Measurements from ENCODE around the gene ARCN1. TPM values are rescaled to one million over a fixed set of nuclear protein-coding genes. Genes with fewer than 3 reads are reported as not detected.

Gene ARCN1
- total RNA-seq, 2 donors from 2014 or later = 116 to 125 TPM

DNA sequence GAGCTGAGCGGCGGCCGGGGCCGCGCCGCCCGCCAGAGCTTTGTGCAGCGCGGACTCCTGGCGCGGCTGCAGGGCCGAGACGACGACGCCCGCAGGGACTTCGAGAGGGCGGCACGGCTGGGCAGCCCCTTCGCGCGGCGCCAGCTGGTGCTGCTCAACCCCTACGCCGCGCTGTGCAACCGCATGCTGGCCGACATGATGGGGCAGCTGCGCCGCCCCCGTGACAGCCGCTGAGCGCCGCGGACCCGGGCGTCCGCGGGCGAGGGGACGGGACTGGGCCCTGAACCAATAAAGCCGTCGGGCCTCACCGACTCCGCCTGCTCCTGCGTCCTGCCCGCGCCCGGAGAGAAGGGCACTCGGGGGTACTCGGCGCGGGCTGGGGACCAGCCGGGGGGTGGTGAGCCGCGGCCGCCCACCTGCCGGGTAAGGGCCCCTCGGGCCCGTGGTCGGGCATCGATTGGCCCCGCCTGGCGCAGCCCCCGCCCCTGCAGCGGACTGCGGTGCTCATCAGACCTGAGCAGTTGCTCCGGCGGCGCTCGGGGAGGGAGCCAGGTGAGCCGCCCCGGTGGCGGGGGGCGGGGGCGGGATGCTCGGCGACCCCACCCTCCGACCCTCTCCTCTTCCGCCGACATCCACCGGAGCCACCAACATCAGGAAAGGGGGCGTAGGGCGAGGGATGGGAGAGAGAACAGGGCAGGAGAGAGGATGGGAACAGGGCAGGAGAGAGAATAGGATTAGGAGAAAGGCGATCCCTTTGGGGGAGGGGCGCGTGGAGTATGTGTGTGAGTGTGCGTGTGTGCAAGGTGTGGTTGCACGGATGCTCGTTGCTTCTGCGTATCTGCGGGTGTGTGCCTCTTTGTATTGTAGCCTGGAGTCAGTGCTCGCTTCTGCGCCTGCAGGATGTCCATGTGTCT lies 41.3 kb upstream of the ARCN1 start, which contains the start of gene TMEM25:
Gene TMEM25, plus strand, starts transcription at position 510 of the 914 bp plus-strand sequence. CDS start 610 bp downstream, outside the sequence.
- H3K4me1 ChIP-seq (ENCODE audit: control insufficient read depth in 1 of 2, low read depth in 2 of 2) = peaks cover 8 to 21% of the 10 kb centered on the region in 2 donors
- no peaks in the 10 kb centered on the region for H3K9me3 ChIP-seq
- no peaks in the 10 kb centered on the region for H3K36me3 ChIP-seq
- H3K27ac ChIP-seq = peak within 1 kb of the TSS; percentile 65 to 74
- H3K27me3 ChIP-seq (replicated peaks; ENCODE audit: insufficient read depth) = no peaks in the 10 kb centered on the region
- peak within 1 kb of the TSS; percentile 83 for H3K4me3 ChIP-seq
- ATAC-seq (ENCODE audit: insufficient number of reproducible peaks, low FRiP score, low read depth) = no peak
- no peak for DNase-seq (ENCODE audit: low spot score)
- TF ChIP-seq, protein P1, sequence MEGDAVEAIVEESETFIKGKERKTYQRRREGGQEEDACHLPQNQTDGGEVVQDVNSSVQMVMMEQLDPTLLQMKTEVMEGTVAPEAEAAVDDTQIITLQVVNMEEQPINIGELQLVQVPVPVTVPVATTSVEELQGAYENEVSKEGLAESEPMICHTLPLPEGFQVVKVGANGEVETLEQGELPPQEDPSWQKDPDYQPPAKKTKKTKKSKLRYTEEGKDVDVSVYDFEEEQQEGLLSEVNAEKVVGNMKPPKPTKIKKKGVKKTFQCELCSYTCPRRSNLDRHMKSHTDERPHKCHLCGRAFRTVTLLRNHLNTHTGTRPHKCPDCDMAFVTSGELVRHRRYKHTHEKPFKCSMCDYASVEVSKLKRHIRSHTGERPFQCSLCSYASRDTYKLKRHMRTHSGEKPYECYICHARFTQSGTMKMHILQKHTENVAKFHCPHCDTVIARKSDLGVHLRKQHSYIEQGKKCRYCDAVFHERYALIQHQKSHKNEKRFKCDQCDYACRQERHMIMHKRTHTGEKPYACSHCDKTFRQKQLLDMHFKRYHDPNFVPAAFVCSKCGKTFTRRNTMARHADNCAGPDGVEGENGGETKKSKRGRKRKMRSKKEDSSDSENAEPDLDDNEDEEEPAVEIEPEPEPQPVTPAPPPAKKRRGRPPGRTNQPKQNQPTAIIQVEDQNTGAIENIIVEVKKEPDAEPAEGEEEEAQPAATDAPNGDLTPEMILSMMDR (IDR thresholded peaks at IDR 0.05) = no peak

DNA sequence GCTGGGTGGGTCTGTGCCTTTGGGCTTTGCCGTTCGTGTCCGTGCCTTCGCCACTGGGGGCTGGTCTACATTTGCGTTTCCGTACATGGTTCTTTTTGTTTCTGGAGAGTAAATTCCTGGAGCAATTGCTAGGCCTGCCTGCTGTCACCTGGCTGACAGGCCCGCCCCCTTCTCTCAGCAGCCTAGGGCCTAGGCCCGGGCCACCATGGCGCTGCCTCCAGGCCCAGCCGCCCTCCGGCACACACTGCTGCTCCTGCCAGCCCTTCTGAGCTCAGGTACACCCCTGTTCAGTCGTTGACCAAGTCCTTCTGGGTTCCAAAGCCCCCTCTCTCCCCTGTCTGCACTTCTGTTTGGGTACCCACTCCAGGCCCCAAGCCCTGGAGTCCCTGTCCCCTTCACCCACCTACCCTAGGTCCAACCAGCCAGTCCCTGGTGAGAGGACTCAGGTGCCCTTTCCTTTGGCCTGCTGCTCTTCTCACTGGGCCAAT lies 40.6 kb upstream of the ARCN1 start:
- peak overlapping the region; percentile 83 for H3K4me3 ChIP-seq
- no peaks in the 10 kb centered on the region for H3K27me3 ChIP-seq (replicated peaks; ENCODE audit: insufficient read depth)
- H3K4me1 ChIP-seq (ENCODE audit: control insufficient read depth in 1 of 2, low read depth in 2 of 2) = peaks cover 8 to 21% of the 10 kb centered on the region in 2 donors
- peak overlapping the region; percentile 65 to 74 for H3K27ac ChIP-seq
- ATAC-seq (ENCODE audit: insufficient number of reproducible peaks, low FRiP score, low read depth) (no peak), DNase-seq (ENCODE audit: low spot score) (no peak)
- TF ChIP-seq, protein P1 (IDR thresholded peaks at IDR 0.05) = no peak
- no peaks in the 10 kb centered on the region for H3K36me3 ChIP-seq
- no peaks in the 10 kb centered on the region for H3K9me3 ChIP-seq

DNA sequence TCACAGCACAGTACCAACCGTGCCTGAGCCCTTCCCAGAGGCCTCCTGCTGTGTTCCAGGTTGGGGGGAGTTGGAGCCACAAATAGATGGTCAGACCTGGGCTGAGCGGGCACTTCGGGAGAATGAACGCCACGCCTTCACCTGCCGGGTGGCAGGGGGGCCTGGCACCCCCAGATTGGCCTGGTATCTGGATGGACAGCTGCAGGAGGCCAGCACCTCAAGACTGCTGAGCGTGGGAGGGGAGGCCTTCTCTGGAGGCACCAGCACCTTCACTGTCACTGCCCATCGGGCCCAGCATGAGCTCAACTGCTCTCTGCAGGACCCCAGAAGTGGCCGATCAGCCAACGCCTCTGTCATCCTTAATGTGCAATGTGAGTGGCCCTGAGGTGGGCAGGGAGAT lies 40.1 kb upstream of the ARCN1 start:
- no peak for DNase-seq (ENCODE audit: low spot score)
- TF ChIP-seq, protein P1 (IDR thresholded peaks at IDR 0.05) = no peak
- peak overlapping the region; percentile 65 to 74 for H3K27ac ChIP-seq
- H3K9me3 ChIP-seq = no peaks in the 10 kb centered on the region
- no peaks in the 10 kb centered on the region for H3K36me3 ChIP-seq
- no peak for ATAC-seq (ENCODE audit: insufficient number of reproducible peaks, low FRiP score, low read depth)
- no peaks in the 10 kb centered on the region for H3K27me3 ChIP-seq (replicated peaks; ENCODE audit: insufficient read depth)
- H3K4me3 ChIP-seq = peak overlapping the region; percentile 83
- peaks cover 8 to 21% of the 10 kb centered on the region in 2 donors for H3K4me1 ChIP-seq (ENCODE audit: control insufficient read depth in 1 of 2, low read depth in 2 of 2)

DNA sequence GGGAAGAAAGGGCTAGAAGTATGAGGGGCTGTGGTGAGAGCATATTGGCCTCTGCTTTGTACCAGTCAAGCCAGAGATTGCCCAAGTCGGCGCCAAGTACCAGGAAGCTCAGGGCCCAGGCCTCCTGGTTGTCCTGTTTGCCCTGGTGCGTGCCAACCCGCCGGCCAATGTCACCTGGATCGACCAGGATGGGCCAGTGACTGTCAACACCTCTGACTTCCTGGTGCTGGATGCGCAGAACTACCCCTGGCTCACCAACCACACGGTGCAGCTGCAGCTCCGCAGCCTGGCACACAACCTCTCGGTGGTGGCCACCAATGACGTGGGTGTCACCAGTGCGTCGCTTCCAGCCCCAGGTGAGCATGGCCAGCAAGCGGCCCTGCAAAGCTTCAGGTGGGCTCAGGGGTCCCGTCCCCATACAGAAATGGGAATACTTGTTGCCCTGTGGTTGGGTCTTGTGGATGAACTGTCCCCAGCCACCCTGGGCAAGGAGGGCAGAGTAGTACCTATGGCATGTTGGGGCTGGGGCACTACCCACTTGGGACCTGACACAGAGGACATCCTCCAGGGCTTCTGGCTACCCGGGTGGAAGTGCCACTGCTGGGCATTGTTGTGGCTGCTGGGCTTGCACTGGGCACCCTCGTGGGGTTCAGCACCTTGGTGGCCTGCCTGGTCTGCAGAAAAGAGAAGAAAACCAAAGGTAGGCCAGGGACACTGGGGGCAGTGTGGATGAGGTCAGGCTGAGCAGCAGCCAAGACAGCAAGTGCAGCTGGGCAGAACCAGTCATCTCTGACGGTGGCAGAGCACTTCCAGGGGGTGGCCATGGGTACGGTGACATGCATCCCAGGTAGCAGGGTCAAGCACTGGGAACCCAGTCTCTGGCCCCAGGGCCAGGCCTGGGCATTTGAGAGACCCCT lies 39.1 kb upstream of the ARCN1 start:
- DNase-seq (ENCODE audit: low spot score) = no peak
- Histone ChIP-seq H3K27ac (no peak overlapping the region), H3K27me3 (replicated peaks; ENCODE audit: insufficient read depth) (no peaks in the 10 kb centered on the region), H3K4me1 (ENCODE audit: control insufficient read depth in 1 of 2, low read depth in 2 of 2) (peaks cover 8 to 29% of the 10 kb centered on the region in 2 donors), H3K4me3 (no peak overlapping the region), H3K36me3 (no peaks in the 10 kb centered on the region), H3K9me3 (no peaks in the 10 kb centered on the region)
- no peak for ATAC-seq (ENCODE audit: insufficient number of reproducible peaks, low FRiP score, low read depth)
- TF ChIP-seq, protein P1 (IDR thresholded peaks at IDR 0.05) = no peak

Measured in thoracic aorta (tissue), 2 donors.